Panc1 (cell line): Measurements from ENCODE around the gene NSMF. TPM values are rescaled to one million over a fixed set of nuclear protein-coding genes. Genes with fewer than 3 reads are reported as not detected.

Experiments
- ATAC-seq: fragments of 200-7000 bp; cut with Tn5 transposase; 2 replicates; pipeline ENCODE4 v1.9.1; 2020; ENCODE audit warnings: mild to moderate bottlenecking, moderate library complexity
- BruUV-seq: library from RNA; stranded (reverse); fragments of 400-500 nt; replicated peaks from 2 replicates; lab custom pipeline; 2021; lab: Mats Ljungman, UMichigan
- CTCF ChIA-PET: fragments of 300-600 bp; sonication (Branson Sonifier 250); formaldehyde crosslinking; loops from one replicate; lab custom pipeline; 2022; ENCODE audit warnings: antibody characterized with exemption; lab: Charles Lee
- POLR2A ChIA-PET: fragments of 300-600 bp; sonication (Branson Sonifier 250); formaldehyde crosslinking; loops from one replicate; lab custom pipeline; 2022; ENCODE audit warnings: antibody characterized with exemption; lab: Charles Lee
- DNase-seq: peaks from one replicate; pipeline ENCODE4 v3.0.0-alpha.2; 2010; ENCODE audit warnings: low read depth, low spot score
- H3K27ac ChIP-seq: 2 replicates; pipeline ENCODE4 v1.5.1; 2011; ENCODE audit warnings: mild to moderate bottlenecking, low read length, inconsistent platforms
- H3K27me3 ChIP-seq: fragments of 200-500 bp; sonication (Bioruptor generic); 2 replicates; pipeline ENCODE4 v1.6.0; 2014; ENCODE audit warnings: low read length, inconsistent platforms; ENCODE audit not compliant: control insufficient read depth, insufficient read depth
- H3K36me3 ChIP-seq: fragments of 200-500 bp; sonication (Bioruptor generic); 2 replicates; pipeline ENCODE4 v1.5.1; 2014; ENCODE audit warnings: inconsistent platforms, mild to moderate bottlenecking, low read length, moderate library complexity; ENCODE audit not compliant: control insufficient read depth, insufficient read depth
- H3K4me1 ChIP-seq: 2 replicates; pipeline ENCODE4 v1.5.1; 2011; ENCODE audit warnings: inconsistent platforms, mild to moderate bottlenecking, low read length, moderate library complexity; ENCODE audit not compliant: control insufficient read depth, insufficient read depth
- H3K4me3 ChIP-seq, 2 experiments: 2 replicates each; pipeline ENCODE4 v1.5.1; 2011 to 2012; ENCODE audit warnings: low read depth in 2 of 2, low read length in 2 of 2, mild to moderate bottlenecking in 2 of 2, inconsistent platforms in 1 of 2, moderate library complexity in 1 of 2
- H3K9me3 ChIP-seq: fragments of 200-500 bp; sonication (Bioruptor generic); 2 replicates; pipeline ENCODE4 v1.5.1; 2014; ENCODE audit warnings: low read depth, mild to moderate bottlenecking, inconsistent platforms, low read length, moderate library complexity; ENCODE audit not compliant: control insufficient read depth, insufficient read depth
- CTCF ChIP-seq: fragments of 450-650 bp; IDR thresholded peaks from 2 replicates; pipeline ENCODE4 v1.5.1; 2017; ENCODE audit warnings: mild to moderate bottlenecking
- POLR2AphosphoS5 ChIP-seq: IDR thresholded peaks from 2 replicates; pipeline ENCODE4 v1.6.1; 2012; ENCODE audit warnings: mild to moderate bottlenecking, low read depth, low read length, moderate library complexity
- REST ChIP-seq, 2 experiments: IDR thresholded peaks; 2 replicates each; pipeline ENCODE4 v1.6.1; 2011 to 2012; ENCODE audit warnings: low read depth in 2 of 2, control low read depth in 1 of 2, low read length in 1 of 2, mild to moderate bottlenecking in 1 of 2, moderate library complexity in 1 of 2; ENCODE audit not compliant: insufficient read depth in 1 of 2
- SIN3A ChIP-seq: IDR thresholded peaks from 2 replicates; pipeline ENCODE4 v1.6.1; 2012; ENCODE audit warnings: low read depth, mild to moderate bottlenecking, low read length, moderate library complexity, borderline replicate concordance; ENCODE audit not compliant: insufficient read depth
- TCF7L2 ChIP-seq: IDR thresholded peaks from 2 replicates; pipeline ENCODE4 v1.6.1; 2011; ENCODE audit warnings: mild to moderate bottlenecking, low read depth, low read length, inconsistent platforms
- in situ Hi-C: cut with HindIII; loops from 2 replicates; pipeline ENCODE4 v1.10.0; 2016; ENCODE audit warnings: low sequenced_read_pairs, low pct_unique_long_range_greater_than_20kb
- intact Hi-C: fragments of 100-400 bp; cut with micrococcal nuclease; formaldehyde crosslinking; loops from one replicate; pipeline ENCODE4 v1.10.0; 2022; ENCODE audit not compliant: unreplicated experiment
- total RNA-seq: library from RNA; stranded (reverse); gene quantifications from one replicate; pipeline ENCODE4 v1.2.1, GENCODE V29; 2021; ENCODE audit not compliant: unreplicated experiment

The NSMF gene
- total RNA-seq, 1 experiment from 2014 or later: 40.0 TPM

DNA sequence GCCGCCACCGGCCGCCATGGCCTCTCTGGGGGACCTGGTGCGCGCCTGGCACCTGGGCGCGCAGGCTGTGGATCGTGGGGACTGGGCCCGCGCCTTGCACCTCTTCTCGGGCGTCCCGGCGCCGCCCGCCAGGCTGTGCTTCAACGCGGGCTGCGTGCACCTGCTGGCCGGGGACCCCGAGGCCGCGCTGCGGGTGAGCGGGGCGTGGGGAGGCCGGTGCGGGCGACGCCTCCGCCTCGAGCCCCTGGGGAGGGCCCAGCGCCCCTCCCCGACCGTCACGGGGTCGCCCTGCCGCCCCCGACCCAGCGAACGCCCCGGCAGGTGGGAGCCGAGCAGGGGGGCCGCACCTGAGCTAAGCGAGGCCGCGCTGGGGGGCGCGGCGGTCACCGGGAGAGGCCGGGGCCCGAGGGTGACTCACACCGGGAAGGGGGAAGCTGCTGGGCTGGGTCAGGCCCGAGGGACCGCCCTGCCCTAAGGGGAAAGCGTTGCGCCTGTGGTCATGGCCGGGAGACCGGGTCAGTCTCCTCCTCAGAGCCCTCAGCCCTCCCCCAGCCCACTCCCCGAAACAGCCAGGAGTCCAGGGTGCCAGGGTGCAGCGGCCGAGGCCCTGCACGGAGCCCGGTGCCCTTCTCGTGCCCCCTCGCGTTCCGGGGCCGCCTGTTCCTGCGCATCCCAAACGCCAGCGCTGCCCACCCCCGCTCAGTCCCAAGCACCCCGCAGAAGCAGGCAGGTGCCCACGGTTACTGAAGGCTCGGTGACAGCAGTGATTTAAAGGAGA, 35.4 kb downstream of the NSMF start:
- ChIA-PET CTCF (interaction anchor here (0.5 to 1.4 kb wide), 2 partner anchors 11 to 278 kb away, joined by 4 to 8 read pairs; no protein-coding TSS in a partner anchor), POLR2A (no interaction called here)
- Histone ChIP-seq H3K27ac (peak overlapping the region; percentile 29; the same call in 1 of the 2 replicates), H3K4me3 (peak overlapping the region; percentile 54 to 59), H3K4me1 (peaks cover 6% of the 10 kb centered on the region), H3K27me3 (no peaks in the 10 kb centered on the region), H3K9me3 (no peaks in the 10 kb centered on the region), H3K36me3 (peaks cover 4% of the 10 kb centered on the region; the same call in 1 of the 2 replicates)
- intact Hi-C loops: loop anchor here (10.0 kb wide), 1 partner anchor 129 kb away; no protein-coding TSS in a partner anchor
- DNase-seq: no peak
- in situ Hi-C loops: no loop called here
- ATAC-seq: peak; percentile 60
- BruUV-seq: no TSS peak
- TF ChIP-seq TCF7L2 (no peak), CTCF (peak; percentile 67)

DNA sequence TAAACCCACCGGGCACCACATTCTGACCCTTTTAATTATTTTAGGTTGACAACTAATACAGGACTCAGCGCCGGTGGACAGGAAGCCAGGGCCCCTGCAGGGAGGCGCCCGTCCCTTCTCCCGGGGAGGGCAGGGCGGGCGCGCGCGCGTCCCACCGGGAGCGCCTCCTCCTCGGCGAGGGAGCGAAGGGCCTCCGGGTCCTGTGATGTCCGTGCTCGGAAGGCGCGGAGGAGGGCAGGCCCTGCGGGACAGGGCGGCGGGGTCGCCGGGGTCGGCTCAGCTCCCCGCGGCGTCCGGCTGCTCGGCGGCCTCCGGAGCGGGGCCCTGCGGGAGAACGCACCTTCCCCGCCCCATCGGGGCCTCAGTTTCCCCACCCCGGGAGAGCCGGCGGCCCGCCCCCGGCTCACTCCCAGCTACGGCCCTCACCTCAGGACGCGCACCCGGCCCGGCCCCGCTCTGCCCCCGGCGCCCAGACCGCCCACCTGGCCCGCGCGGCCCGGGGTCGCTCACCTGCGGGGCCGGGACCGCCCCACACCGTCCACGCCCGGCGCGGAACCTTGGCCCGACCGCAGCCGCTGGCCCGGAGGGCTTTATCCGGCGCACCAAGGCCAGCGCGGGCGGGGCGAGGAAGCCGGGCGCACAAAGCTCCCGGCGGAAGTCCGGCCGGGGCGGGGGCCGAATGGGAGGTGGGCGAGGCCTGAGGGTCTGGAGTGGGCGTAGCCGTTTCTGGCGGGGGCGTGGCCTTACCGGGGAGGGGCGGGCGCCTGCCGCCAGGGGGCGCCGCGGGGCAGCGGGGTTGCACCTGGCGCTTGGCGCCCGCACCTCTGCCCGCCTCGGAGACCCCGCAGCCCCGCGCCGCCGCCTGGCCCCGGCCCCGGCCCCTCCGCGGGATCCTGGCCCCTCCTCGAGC, 36.3 kb downstream of the NSMF start, which contains the start of the genes EXD3 and NOXA1:
TSS of gene EXD3 (minus strand) at position 559 of the 910 bp plus-strand sequence. CDS start 27,805 bp downstream, outside the sequence.
TSS of gene NOXA1 (plus strand) at position 790 of the 910 bp plus-strand sequence. CDS start 137 bp downstream, outside the sequence.
- intact Hi-C loops (loop anchor here (10.0 kb wide), 1 partner anchor 128 kb away; no protein-coding TSS in a partner anchor), in situ Hi-C loops (no loop called here)
- Histone ChIP-seq H3K9me3 (no peaks in the 10 kb centered on the region), H3K27me3 (no peaks in the 10 kb centered on the region), H3K27ac (peak within 1 kb of the TSS; percentile 86), H3K4me3 (peak within 1 kb of the TSS; percentile 75 to 79), H3K4me1 (peaks cover 6% of the 10 kb centered on the region), H3K36me3 (peaks cover 4% of the 10 kb centered on the region; the same call in 1 of the 2 replicates)
- CTCF ChIA-PET: interaction anchor here (0.5 to 1.4 kb wide), 9 partner anchors 10 to 277 kb away, joined by 4 to 8 read pairs (median 6); partner anchors contain the start of gene NRARP
- no TSS peak for BruUV-seq
- TF ChIP-seq REST (IDR thresholded peaks at IDR 0.05; ENCODE audit: insufficient read depth in 1 of 2, low read depth in 2 of 2, low read length in 1 of 2) (no peak), CTCF (peak; percentile 95), TCF7L2 (peak; percentile 69; the same call in 1 of the 2 replicates), POLR2AphosphoS5 (no peak), SIN3A (peak; percentile 75; the same call in 1 of the 2 replicates)
- ATAC-seq (peak; percentile 93), DNase-seq (peak; percentile 27)
- POLR2A ChIA-PET: no interaction called here
